WTC11 (cell line): Measurements from ENCODE around the gene APPL1. TPM values are rescaled to one million over a fixed set of nuclear protein-coding genes. Genes with fewer than 3 reads are reported as not detected.

Experiments
- ATAC-seq: fragments of 200-7000 bp; cut with Tn5 transposase; 2 replicates; pipeline ENCODE4 v1.10.0; 2021; ENCODE audit warnings: mild to moderate bottlenecking, moderate library complexity
- Bru-seq: library from RNA; stranded (reverse); fragments of 400-500 nt; gene quantifications from one replicate; lab custom pipeline; 2021; lab: Mats Ljungman, UMichigan
- CTCF ChIA-PET: fragments of 300-600 bp; sonication (Branson Sonifier 250); formaldehyde crosslinking; loops from one replicate; lab custom pipeline; 2021; ENCODE audit warnings: antibody characterized with exemption; lab: Charles Lee
- POLR2A ChIA-PET: fragments of 350-600 bp; sonication (Branson Sonifier 250); formaldehyde crosslinking; loops from one replicate; lab custom pipeline; 2021; ENCODE audit warnings: antibody characterized with exemption; lab: Charles Lee
- DNase-seq: peaks from one replicate; pipeline ENCODE4 v3.0.0; 2021; ENCODE audit warnings: low spot score
- H3K27ac Mint-ChIP-seq: 2 replicates; pipeline ENCODE4 v1.8.0; 2021; ENCODE audit warnings: mixed read lengths
- H3K27me3 Mint-ChIP-seq: 2 replicates; pipeline ENCODE4 v1.8.0; 2021; ENCODE audit warnings: low read depth, mild to moderate bottlenecking, moderate library complexity, mixed read lengths
- H3K36me3 Mint-ChIP-seq: 2 replicates; pipeline ENCODE4 v1.8.0; 2021; ENCODE audit warnings: mixed read lengths
- H3K4me1 Mint-ChIP-seq: 2 replicates; pipeline ENCODE4 v1.8.0; 2022; ENCODE audit warnings: mixed read lengths
- H3K4me3 Mint-ChIP-seq: 2 replicates; pipeline ENCODE4 v1.8.0; 2021; ENCODE audit warnings: mild to moderate bottlenecking, moderate library complexity, mixed read lengths
- H3K9me3 Mint-ChIP-seq: 2 replicates; pipeline ENCODE4 v1.8.0; 2021; ENCODE audit warnings: mixed read lengths
- ATF1 ChIP-seq: sonication (generic); formaldehyde crosslinking; IDR thresholded peaks from 2 replicates; pipeline ENCODE4 v1.8.1; 2023; ENCODE audit warnings: mild to moderate bottlenecking, moderate library complexity, missing genetic modification reagents
- EMX1 ChIP-seq: fragments of 250-450 bp; sonication (Bioruptor Pico); IDR thresholded peaks from 2 replicates; pipeline ENCODE4 v1.8.0; 2021; ENCODE audit warnings: mild to moderate bottlenecking
- ETV6 ChIP-seq: sonication (generic); formaldehyde crosslinking; IDR thresholded peaks from 2 replicates; pipeline ENCODE4 v1.8.1; 2022; ENCODE audit warnings: mild to moderate bottlenecking, missing genetic modification reagents
- GABPB1 ChIP-seq: sonication (generic); formaldehyde crosslinking; IDR thresholded peaks from 2 replicates; pipeline ENCODE4 v1.8.1; 2023; ENCODE audit warnings: mild to moderate bottlenecking, missing genetic modification reagents
- GRHL2 ChIP-seq: fragments of 250-450 bp; sonication (Bioruptor Pico); IDR thresholded peaks from 2 replicates; pipeline ENCODE4 v1.8.0; 2022; ENCODE audit warnings: mild to moderate bottlenecking, moderate library complexity; ENCODE audit not compliant: insufficient replicate concordance, severe bottlenecking
- NR1H2 ChIP-seq: sonication (generic); formaldehyde crosslinking; IDR thresholded peaks from 2 replicates; pipeline ENCODE4 v1.9.0; 2021; ENCODE audit warnings: mild to moderate bottlenecking, moderate library complexity, missing genetic modification reagents
- RELA ChIP-seq: sonication (generic); formaldehyde crosslinking; IDR thresholded peaks from 2 replicates; pipeline ENCODE4 v1.8.1; 2022; ENCODE audit warnings: missing genetic modification reagents, mild to moderate bottlenecking, borderline replicate concordance
- SMAD3 ChIP-seq: sonication (generic); formaldehyde crosslinking; IDR thresholded peaks from 2 replicates; pipeline ENCODE4 v1.8.0; 2022; ENCODE audit warnings: missing genetic modification reagents, mild to moderate bottlenecking, borderline replicate concordance
- SMAD4 ChIP-seq: sonication (generic); formaldehyde crosslinking; IDR thresholded peaks from 2 replicates; pipeline ENCODE4 v1.8.0; 2022; ENCODE audit warnings: mild to moderate bottlenecking, missing genetic modification reagents
- TEAD4 ChIP-seq: sonication (generic); formaldehyde crosslinking; IDR thresholded peaks from 2 replicates; pipeline ENCODE4 v1.8.0; 2022; ENCODE audit warnings: mild to moderate bottlenecking, missing genetic modification reagents
- ZNF317 ChIP-seq: sonication (generic); formaldehyde crosslinking; IDR thresholded peaks from 2 replicates; pipeline ENCODE4 v1.8.1; 2023; ENCODE audit warnings: low read depth, mild to moderate bottlenecking, moderate library complexity, missing genetic modification reagents, borderline replicate concordance
- ZNF671 ChIP-seq: fragments of 250-450 bp; sonication (Bioruptor Pico); IDR thresholded peaks from 2 replicates; pipeline ENCODE4 v1.8.0; 2021; ENCODE audit warnings: mild to moderate bottlenecking
- long read RNA-seq, 3 experiments: library from RNA in 1 of 3; library from capped mRNA in 1 of 3; library from polyadenylated mRNA in 1 of 3; unstranded in 2 of 3; stranded (forward) in 1 of 3; transcript quantifications; one replicate each; pipeline ENCODE4 v2.0.0, GENCODE V29; 2021
- total RNA-seq: library from RNA; stranded (reverse); gene quantifications from 3 replicates; pipeline ENCODE4 v1.2.3, GENCODE V29; 2021
- TF ChIP-seq, protein P1 (sequence below): sonication (generic); formaldehyde crosslinking; IDR thresholded peaks from 2 replicates; pipeline ENCODE4 v1.8.1; 2022; ENCODE audit warnings: mild to moderate bottlenecking, moderate library complexity, missing genetic modification reagents
- TF ChIP-seq, protein P2 (sequence below): sonication (generic); formaldehyde crosslinking; IDR thresholded peaks from 2 replicates; pipeline ENCODE4 v1.8.0; 2022; ENCODE audit warnings: missing genetic modification reagents
- TF ChIP-seq, protein P3 (sequence below): sonication (generic); formaldehyde crosslinking; IDR thresholded peaks from 2 replicates; pipeline ENCODE4 v1.8.0; 2022; ENCODE audit warnings: mild to moderate bottlenecking, missing genetic modification reagents
- TF ChIP-seq, protein P4 (sequence below): sonication (generic); formaldehyde crosslinking; IDR thresholded peaks from 2 replicates; pipeline ENCODE4 v1.8.1; 2022; ENCODE audit warnings: missing genetic modification reagents, borderline replicate concordance
- TF ChIP-seq, protein P5 (sequence below): sonication (generic); formaldehyde crosslinking; IDR thresholded peaks from 2 replicates; pipeline ENCODE4 v1.8.0; 2022; ENCODE audit warnings: mild to moderate bottlenecking, missing genetic modification reagents
- TF ChIP-seq, protein P6 (sequence below): sonication (generic); formaldehyde crosslinking; IDR thresholded peaks from 2 replicates; pipeline ENCODE4 v1.8.1; 2023; ENCODE audit warnings: mild to moderate bottlenecking, moderate library complexity, missing genetic modification reagents
- TF ChIP-seq, protein P7 (sequence below): sonication (generic); formaldehyde crosslinking; conservative IDR thresholded peaks from 2 replicates; pipeline ENCODE4 v1.8.1; 2022; ENCODE audit warnings: mild to moderate bottlenecking, missing genetic modification reagents
- TF ChIP-seq, protein P8 (sequence below): sonication (generic); formaldehyde crosslinking; IDR thresholded peaks from 2 replicates; pipeline ENCODE4 v1.8.0; 2022; ENCODE audit warnings: mild to moderate bottlenecking, missing genetic modification reagents

The APPL1 gene, protein sequence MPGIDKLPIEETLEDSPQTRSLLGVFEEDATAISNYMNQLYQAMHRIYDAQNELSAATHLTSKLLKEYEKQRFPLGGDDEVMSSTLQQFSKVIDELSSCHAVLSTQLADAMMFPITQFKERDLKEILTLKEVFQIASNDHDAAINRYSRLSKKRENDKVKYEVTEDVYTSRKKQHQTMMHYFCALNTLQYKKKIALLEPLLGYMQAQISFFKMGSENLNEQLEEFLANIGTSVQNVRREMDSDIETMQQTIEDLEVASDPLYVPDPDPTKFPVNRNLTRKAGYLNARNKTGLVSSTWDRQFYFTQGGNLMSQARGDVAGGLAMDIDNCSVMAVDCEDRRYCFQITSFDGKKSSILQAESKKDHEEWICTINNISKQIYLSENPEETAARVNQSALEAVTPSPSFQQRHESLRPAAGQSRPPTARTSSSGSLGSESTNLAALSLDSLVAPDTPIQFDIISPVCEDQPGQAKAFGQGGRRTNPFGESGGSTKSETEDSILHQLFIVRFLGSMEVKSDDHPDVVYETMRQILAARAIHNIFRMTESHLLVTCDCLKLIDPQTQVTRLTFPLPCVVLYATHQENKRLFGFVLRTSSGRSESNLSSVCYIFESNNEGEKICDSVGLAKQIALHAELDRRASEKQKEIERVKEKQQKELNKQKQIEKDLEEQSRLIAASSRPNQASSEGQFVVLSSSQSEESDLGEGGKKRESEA
- total RNA-seq: 31.2 to 35.8 TPM (median 32.0 TPM) in 3 replicates
- Bru-seq, nascent RNA: percentile 78 among the genes with signal in this experiment
- long read RNA-seq, experiment 1, full-length matches to known transcripts: 159 of 235 reads
- long read RNA-seq, experiment 1, partial matches to known transcripts: 16 of 235 reads
- long read RNA-seq, experiment 1, other reads (novel, unspliced or antisense): 60 of 235 reads
- long read RNA-seq, experiment 2, full-length matches to known transcripts: 2 of 53 reads
- long read RNA-seq, experiment 2, partial matches to known transcripts: 38 of 53 reads
- long read RNA-seq, experiment 2, other reads (novel, unspliced or antisense): 13 of 53 reads
- long read RNA-seq, experiment 3, full-length matches to known transcripts: 4 of 6 reads
- long read RNA-seq, experiment 3, partial matches to known transcripts: 1 of 6 reads
- long read RNA-seq, experiment 3, other reads (novel, unspliced or antisense): 1 of 6 reads

DNA sequence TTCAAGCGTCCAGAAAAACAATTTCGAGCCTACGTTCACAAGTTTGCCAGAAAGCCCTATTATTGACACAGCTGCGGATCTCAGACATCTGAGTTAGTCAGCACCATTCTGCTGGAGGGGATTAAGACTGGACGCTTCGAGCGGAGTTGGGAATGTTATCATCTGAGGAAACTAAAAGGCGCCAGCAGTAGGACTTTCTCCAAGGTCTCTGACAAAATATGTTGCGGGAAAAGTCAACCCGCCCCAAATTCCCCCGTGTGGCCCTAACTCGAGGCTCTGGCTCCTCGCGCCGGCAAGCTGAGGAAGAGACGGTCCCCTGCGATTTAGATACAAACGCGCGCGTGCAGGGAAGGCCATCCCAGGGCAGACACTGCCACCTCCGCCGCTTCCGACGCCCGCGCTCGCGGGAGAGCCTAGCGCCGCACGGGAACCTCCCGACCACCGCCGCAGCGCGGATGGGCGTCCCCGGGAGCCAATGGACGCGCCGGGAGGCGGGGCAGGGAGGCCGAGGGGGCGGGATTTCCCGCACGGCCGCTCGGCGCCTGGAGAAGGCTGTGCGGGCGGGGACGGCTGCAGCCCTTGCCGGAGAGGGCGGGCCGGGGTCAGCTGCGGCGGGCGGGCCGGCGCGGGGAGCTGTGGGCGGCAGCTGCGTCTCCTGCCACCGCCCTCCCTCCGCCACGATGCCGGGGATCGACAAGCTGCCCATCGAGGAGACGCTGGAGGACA is at the start of gene APPL1:
Gene APPL1, plus strand, starts transcription at position 526 of the 726 bp plus-strand sequence. Its CDS starts 155 bp downstream, at position 681.
- peaks cover 26% of the 10 kb centered on the region for H3K4me1 Mint-ChIP-seq
- H3K27me3 Mint-ChIP-seq: peaks cover 6% of the 10 kb centered on the region; the same call in 1 of the 2 replicates
- peaks cover 3% of the 10 kb centered on the region; the same call in 1 of the 2 replicates for H3K36me3 Mint-ChIP-seq
- H3K27ac Mint-ChIP-seq: peak within 1 kb of the TSS; percentile 82
- H3K4me3 Mint-ChIP-seq: peak within 1 kb of the TSS; percentile 91
- DNase-seq (peak; percentile 97), ATAC-seq (peak; percentile 98)
- ChIA-PET CTCF (interaction anchor here (0.9 to 2.0 kb wide), 10 partner anchors 28 to 170 kb away, joined by 3 to 6 read pairs (median 4); partner anchors contain the start of gene HESX1), POLR2A (interaction anchor here (0.5 to 2.0 kb wide), 6 partner anchors 19 to 370 kb away, joined by 3 to 11 read pairs (median 4); partner anchors contain the start of genes ARF4 and HESX1)
- 0 out of 2 replicates have a peak, but pooled peaks cover 3% of the 10 kb centered on the region for H3K9me3 Mint-ChIP-seq
- TF ChIP-seq, protein P1, sequence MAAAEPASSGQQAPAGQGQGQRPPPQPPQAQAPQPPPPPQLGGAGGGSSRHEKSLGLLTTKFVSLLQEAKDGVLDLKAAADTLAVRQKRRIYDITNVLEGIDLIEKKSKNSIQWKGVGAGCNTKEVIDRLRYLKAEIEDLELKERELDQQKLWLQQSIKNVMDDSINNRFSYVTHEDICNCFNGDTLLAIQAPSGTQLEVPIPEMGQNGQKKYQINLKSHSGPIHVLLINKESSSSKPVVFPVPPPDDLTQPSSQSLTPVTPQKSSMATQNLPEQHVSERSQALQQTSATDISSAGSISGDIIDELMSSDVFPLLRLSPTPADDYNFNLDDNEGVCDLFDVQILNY: peak; percentile 92
- TF ChIP-seq SMAD4 (no peak), NR1H2 (CRISPR knock-in tag) (no peak), RELA (CRISPR knock-in tag) (peak; percentile 61; the same call in 1 of the 2 replicates), TEAD4 (CRISPR knock-in tag) (no peak), ATF1 (no peak), GABPB1 (no peak), EMX1 (CRISPR knock-in tag) (no peak), ETV6 (no peak; the same call in 1 of the 2 replicates), ZNF671 (CRISPR knock-in tag) (no peak), ZNF317 (CRISPR knock-in tag) (no peak), SMAD3 (CRISPR knock-in tag) (no peak; the same call in 1 of the 2 replicates), GRHL2 (no peak)
- TF ChIP-seq, protein P2, sequence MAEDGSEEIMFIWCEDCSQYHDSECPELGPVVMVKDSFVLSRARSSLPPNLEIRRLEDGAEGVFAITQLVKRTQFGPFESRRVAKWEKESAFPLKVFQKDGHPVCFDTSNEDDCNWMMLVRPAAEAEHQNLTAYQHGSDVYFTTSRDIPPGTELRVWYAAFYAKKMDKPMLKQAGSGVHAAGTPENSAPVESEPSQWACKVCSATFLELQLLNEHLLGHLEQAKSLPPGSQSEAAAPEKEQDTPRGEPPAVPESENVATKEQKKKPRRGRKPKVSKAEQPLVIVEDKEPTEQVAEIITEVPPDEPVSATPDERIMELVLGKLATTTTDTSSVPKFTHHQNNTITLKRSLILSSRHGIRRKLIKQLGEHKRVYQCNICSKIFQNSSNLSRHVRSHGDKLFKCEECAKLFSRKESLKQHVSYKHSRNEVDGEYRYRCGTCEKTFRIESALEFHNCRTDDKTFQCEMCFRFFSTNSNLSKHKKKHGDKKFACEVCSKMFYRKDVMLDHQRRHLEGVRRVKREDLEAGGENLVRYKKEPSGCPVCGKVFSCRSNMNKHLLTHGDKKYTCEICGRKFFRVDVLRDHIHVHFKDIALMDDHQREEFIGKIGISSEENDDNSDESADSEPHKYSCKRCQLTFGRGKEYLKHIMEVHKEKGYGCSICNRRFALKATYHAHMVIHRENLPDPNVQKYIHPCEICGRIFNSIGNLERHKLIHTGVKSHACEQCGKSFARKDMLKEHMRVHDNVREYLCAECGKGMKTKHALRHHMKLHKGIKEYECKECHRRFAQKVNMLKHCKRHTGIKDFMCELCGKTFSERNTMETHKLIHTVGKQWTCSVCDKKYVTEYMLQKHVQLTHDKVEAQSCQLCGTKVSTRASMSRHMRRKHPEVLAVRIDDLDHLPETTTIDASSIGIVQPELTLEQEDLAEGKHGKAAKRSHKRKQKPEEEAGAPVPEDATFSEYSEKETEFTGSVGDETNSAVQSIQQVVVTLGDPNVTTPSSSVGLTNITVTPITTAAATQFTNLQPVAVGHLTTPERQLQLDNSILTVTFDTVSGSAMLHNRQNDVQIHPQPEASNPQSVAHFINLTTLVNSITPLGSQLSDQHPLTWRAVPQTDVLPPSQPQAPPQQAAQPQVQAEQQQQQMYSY (CRISPR knock-in tag): no peak
- TF ChIP-seq, protein P3, sequence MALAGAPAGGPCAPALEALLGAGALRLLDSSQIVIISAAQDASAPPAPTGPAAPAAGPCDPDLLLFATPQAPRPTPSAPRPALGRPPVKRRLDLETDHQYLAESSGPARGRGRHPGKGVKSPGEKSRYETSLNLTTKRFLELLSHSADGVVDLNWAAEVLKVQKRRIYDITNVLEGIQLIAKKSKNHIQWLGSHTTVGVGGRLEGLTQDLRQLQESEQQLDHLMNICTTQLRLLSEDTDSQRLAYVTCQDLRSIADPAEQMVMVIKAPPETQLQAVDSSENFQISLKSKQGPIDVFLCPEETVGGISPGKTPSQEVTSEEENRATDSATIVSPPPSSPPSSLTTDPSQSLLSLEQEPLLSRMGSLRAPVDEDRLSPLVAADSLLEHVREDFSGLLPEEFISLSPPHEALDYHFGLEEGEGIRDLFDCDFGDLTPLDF (CRISPR knock-in tag): no peak
- TF ChIP-seq, protein P4, sequence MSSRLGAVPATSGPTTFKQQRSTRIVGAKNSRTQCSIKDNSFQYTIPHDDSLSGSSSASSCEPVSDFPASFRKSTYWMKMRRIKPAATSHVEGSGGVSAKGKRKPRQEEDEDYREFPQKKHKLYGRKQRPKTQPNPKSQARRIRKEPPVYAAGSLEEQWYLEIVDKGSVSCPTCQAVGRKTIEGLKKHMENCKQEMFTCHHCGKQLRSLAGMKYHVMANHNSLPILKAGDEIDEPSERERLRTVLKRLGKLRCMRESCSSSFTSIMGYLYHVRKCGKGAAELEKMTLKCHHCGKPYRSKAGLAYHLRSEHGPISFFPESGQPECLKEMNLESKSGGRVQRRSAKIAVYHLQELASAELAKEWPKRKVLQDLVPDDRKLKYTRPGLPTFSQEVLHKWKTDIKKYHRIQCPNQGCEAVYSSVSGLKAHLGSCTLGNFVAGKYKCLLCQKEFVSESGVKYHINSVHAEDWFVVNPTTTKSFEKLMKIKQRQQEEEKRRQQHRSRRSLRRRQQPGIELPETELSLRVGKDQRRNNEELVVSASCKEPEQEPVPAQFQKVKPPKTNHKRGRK (CRISPR knock-in tag): no peak
- TF ChIP-seq, protein P5, sequence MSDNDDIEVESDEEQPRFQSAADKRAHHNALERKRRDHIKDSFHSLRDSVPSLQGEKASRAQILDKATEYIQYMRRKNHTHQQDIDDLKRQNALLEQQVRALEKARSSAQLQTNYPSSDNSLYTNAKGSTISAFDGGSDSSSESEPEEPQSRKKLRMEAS: peak; percentile 89
- TF ChIP-seq, protein P6, sequence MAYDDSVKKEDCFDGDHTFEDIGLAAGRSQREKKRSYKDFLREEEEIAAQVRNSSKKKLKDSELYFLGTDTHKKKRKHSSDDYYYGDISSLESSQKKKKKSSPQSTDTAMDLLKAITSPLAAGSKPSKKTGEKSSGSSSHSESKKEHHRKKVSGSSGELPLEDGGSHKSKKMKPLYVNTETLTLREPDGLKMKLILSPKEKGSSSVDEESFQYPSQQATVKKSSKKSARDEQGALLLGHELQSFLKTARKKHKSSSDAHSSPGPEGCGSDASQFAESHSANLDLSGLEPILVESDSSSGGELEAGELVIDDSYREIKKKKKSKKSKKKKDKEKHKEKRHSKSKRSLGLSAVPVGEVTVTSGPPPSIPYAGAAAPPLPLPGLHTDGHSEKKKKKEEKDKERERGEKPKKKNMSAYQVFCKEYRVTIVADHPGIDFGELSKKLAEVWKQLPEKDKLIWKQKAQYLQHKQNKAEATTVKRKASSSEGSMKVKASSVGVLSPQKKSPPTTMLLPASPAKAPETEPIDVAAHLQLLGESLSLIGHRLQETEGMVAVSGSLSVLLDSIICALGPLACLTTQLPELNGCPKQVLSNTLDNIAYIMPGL: peak; percentile 87
- TF ChIP-seq, protein P7, sequence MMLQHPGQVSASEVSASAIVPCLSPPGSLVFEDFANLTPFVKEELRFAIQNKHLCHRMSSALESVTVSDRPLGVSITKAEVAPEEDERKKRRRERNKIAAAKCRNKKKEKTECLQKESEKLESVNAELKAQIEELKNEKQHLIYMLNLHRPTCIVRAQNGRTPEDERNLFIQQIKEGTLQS (CRISPR knock-in tag): no peak
- TF ChIP-seq, protein P8, sequence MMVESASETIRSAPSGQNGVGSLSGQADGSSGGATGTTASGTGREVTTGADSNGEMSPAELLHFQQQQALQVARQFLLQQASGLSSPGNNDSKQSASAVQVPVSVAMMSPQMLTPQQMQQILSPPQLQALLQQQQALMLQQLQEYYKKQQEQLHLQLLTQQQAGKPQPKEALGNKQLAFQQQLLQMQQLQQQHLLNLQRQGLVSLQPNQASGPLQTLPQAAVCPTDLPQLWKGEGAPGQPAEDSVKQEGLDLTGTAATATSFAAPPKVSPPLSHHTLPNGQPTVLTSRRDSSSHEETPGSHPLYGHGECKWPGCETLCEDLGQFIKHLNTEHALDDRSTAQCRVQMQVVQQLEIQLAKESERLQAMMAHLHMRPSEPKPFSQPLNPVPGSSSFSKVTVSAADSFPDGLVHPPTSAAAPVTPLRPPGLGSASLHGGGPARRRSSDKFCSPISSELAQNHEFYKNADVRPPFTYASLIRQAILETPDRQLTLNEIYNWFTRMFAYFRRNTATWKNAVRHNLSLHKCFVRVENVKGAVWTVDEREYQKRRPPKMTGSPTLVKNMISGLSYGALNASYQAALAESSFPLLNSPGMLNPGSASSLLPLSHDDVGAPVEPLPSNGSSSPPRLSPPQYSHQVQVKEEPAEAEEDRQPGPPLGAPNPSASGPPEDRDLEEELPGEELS (CRISPR knock-in tag): peak; percentile 22
